Measurements from ENCODE around the gene HSD17B2. TPM values are rescaled to one million over a fixed set of nuclear protein-coding genes. Genes with fewer than 3 reads are reported as not detected.

The HSD17B2 gene
- not detected for polyA plus RNA-seq (2012; ENCODE audit: insufficient read length, low read depth)

- TF ChIP-seq FOXP2 (optimal IDR thresholded peaks at IDR 0.05; ENCODE audit: borderline replicate concordance, extremely low read depth, extremely low read length, insufficient read depth) (no peak), POLR2AphosphoS5 (IDR thresholded peaks at IDR 0.05; ENCODE audit: low read depth, low read length) (no peak), TAF1 (IDR thresholded peaks at IDR 0.05; ENCODE audit: borderline replicate concordance, insufficient read depth, low read length) (no peak), SIN3A (IDR thresholded peaks at IDR 0.05; ENCODE audit: borderline replicate concordance, insufficient read depth, low read length) (no peak), REST (IDR thresholded peaks at IDR 0.05; ENCODE audit: insufficient read depth in 1 of 2, low read depth in 2 of 2, low read length in 2 of 2) (no peak)
Observed at GRCh38 chr16:82034981-82035612, at the start of gene HSD17B2. TSS of gene HSD17B2 (plus strand) at chr16:82035253. CDS start at chr16:82035425, 172 bp downstream.

GRCh38 chr16:81987121-81987520 lies 47.9 kb upstream of the HSD17B2 start:
- TF ChIP-seq REST (IDR thresholded peaks at IDR 0.05; ENCODE audit: insufficient read depth in 1 of 2, low read depth in 2 of 2, low read length in 2 of 2) = no peak

GRCh38 chr16:81987706-81988105 lies 47.3 kb upstream of the HSD17B2 start:
- TF ChIP-seq REST (IDR thresholded peaks at IDR 0.05; ENCODE audit: insufficient read depth in 1 of 2, low read depth in 2 of 2, low read length in 2 of 2) = no peak
- TF ChIP-seq TAF1 (IDR thresholded peaks at IDR 0.05; ENCODE audit: borderline replicate concordance, insufficient read depth, low read length) = no peak
- TF ChIP-seq SIN3A (IDR thresholded peaks at IDR 0.05; ENCODE audit: borderline replicate concordance, insufficient read depth, low read length) = no peak
- no peak for TF ChIP-seq POLR2AphosphoS5 (IDR thresholded peaks at IDR 0.05; ENCODE audit: low read depth, low read length)
- TF ChIP-seq FOXP2 (optimal IDR thresholded peaks at IDR 0.05; ENCODE audit: borderline replicate concordance, extremely low read depth, extremely low read length, insufficient read depth) = no peak

GRCh38 chr16:81992859-81993258 lies 42.2 kb upstream of the HSD17B2 start:
- TF ChIP-seq REST (IDR thresholded peaks at IDR 0.05; ENCODE audit: insufficient read depth in 1 of 2, low read depth in 2 of 2, low read length in 2 of 2) = no peak
- TF ChIP-seq POLR2AphosphoS5 (IDR thresholded peaks at IDR 0.05; ENCODE audit: low read depth, low read length) = no peak
- no peak for TF ChIP-seq FOXP2 (optimal IDR thresholded peaks at IDR 0.05; ENCODE audit: borderline replicate concordance, extremely low read depth, extremely low read length, insufficient read depth)
- no peak for TF ChIP-seq SIN3A (IDR thresholded peaks at IDR 0.05; ENCODE audit: borderline replicate concordance, insufficient read depth, low read length)
- no peak for TF ChIP-seq TAF1 (IDR thresholded peaks at IDR 0.05; ENCODE audit: borderline replicate concordance, insufficient read depth, low read length)

GRCh38 chr16:81994485-81994884 lies 40.6 kb upstream of the HSD17B2 start:
- TF ChIP-seq SIN3A (IDR thresholded peaks at IDR 0.05; ENCODE audit: borderline replicate concordance, insufficient read depth, low read length) = no peak
- no peak for TF ChIP-seq FOXP2 (optimal IDR thresholded peaks at IDR 0.05; ENCODE audit: borderline replicate concordance, extremely low read depth, extremely low read length, insufficient read depth)
- no peak for TF ChIP-seq TAF1 (IDR thresholded peaks at IDR 0.05; ENCODE audit: borderline replicate concordance, insufficient read depth, low read length)
- no peak for TF ChIP-seq REST (IDR thresholded peaks at IDR 0.05; ENCODE audit: insufficient read depth in 1 of 2, low read depth in 2 of 2, low read length in 2 of 2)
- no peak for TF ChIP-seq POLR2AphosphoS5 (IDR thresholded peaks at IDR 0.05; ENCODE audit: low read depth, low read length)
